Vagina (tissue), 2 donors: ENCODE data around the gene GBP7.

Experiments used
- CTCF ChIP-seq, 3 experiments: fragments of 450-650 bp in 2 of 3; fragments of 200-600 bp in 1 of 3; sonication (generic) in 1 of 3; IDR thresholded peaks; one replicate each; pipeline ENCODE4 v1.5.1; 2017 to 2019; ENCODE audit warnings: antibody characterized with exemption in 3 of 3, mild to moderate bottlenecking in 2 of 3, moderate library complexity in 2 of 3
- POLR2A ChIP-seq, 2 donors: fragments of 450-650 bp; IDR thresholded peaks; one replicate each; pipeline ENCODE4 v1.6.1; 2017; ENCODE audit warnings: antibody characterized with exemption in 2 of 2, mild to moderate bottlenecking in 2 of 2, moderate library complexity in 2 of 2
- POLR2AphosphoS5 ChIP-seq, 2 donors: sonication (generic); formaldehyde crosslinking; IDR thresholded peaks; one replicate each; pipeline ENCODE4 v1.9.0; 2017; ENCODE audit warnings: antibody characterized with exemption in 2 of 2, mild to moderate bottlenecking in 2 of 2, low read depth in 1 of 2; ENCODE audit not compliant: insufficient read depth in 1 of 2

GRCh38 chr1:89151047-89151446, 24.8 kb downstream of the GBP7 start:
- TF ChIP-seq POLR2A (IDR thresholded peaks at IDR 0.05), result no peak
- no peak for TF ChIP-seq CTCF (IDR thresholded peaks at IDR 0.05)
- TF ChIP-seq POLR2AphosphoS5 (IDR thresholded peaks at IDR 0.05; ENCODE audit: insufficient read depth in 1 of 2, low read depth in 1 of 2), result no peak
